Testis (tissue), 2 donors: Measurements from ENCODE around the gene CEP152.

Source experiments
- CTCF ChIP-seq, 3 experiments: fragments of 450-650 bp in 2 of 3; fragments of 200-600 bp in 1 of 3; sonication (generic) in 1 of 3; IDR thresholded peaks; one replicate each; pipeline ENCODE4 v1.5.1; 2016 to 2019; ENCODE audit warnings: antibody characterized with exemption in 3 of 3, mild to moderate bottlenecking in 2 of 3, moderate library complexity in 1 of 3
- POLR2A ChIP-seq: fragments of 450-650 bp; IDR thresholded peaks from one replicate; pipeline ENCODE4 v1.6.1; 2017; ENCODE audit warnings: antibody characterized with exemption, mild to moderate bottlenecking, moderate library complexity

DNA sequence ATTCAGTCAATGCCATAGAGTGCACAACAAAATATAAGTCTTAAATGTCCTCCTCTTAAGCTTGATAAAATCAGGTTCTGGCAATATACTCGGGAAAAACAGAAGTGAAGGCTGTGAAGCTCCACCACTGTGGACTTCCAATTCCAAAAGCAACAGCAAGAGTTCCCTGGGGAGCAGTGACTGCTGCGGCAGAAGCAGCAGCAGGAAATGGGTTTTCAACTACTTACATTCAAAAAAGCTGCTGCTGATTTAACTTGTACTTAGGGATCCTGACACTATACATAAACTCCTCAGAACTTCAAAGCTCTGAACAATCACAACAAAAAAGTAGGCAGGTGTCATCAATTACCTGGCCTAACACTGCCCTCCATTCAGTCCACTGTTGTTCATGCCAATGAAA lies 4.7 kb downstream of the CEP152 start:
- TF ChIP-seq CTCF (IDR thresholded peaks at IDR 0.05) (no peak), POLR2A (no peak)
